Gastrocnemius medialis (tissue), 4 donors: ENCODE measurements around the gene NEMF.
"Not testable (repeated sequence)": the region's sequence is repeated elsewhere in the genome, so short reads cannot be mapped to it uniquely, and the experiment has no call there.

Experiments
- POLR2A ChIP-seq, 2 donors: fragments of 450-650 bp; IDR thresholded peaks; one replicate each; pipeline ENCODE4 v1.6.1; 2017; ENCODE audit warnings: antibody characterized with exemption in 2 of 2, mild to moderate bottlenecking in 2 of 2, moderate library complexity in 2 of 2
- TF ChIP-seq, protein P1 (sequence below), 5 experiments: fragments of 450-650 bp in 3 of 5; fragments of 200-600 bp in 2 of 5; sonication (generic) in 2 of 5; IDR thresholded peaks in 4 of 5; conservative IDR thresholded peaks in 1 of 5; 1 replicate in 4 of 5; 2 replicates in 1 of 5; pipeline ENCODE4 v1.5.1; 2016 to 2019; ENCODE audit warnings: antibody characterized with exemption in 5 of 5, mild to moderate bottlenecking in 3 of 5, moderate library complexity in 3 of 5

DNA sequence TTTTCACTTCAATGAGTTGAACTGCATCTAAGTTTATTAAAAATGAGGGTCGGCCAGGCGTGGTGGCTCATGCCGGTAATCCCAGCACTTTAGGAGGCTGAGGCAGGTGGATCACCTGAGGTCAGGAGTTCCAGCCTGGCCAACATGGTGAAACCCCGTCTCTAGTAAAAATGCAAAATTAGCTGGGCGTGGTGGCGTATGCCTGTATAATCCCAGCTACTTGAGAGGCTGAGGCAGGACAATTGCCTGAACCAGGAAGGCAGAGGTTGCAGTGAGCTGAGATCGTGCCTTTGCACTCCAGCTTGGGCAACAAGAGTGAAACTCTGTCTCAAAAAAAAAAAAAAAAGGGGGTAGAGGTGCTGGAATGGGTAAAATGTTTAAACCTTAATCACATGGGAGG is 71.5 kb downstream of the NEMF start:
- not testable (repeated sequence) for TF ChIP-seq POLR2A (IDR thresholded peaks at IDR 0.05)
- TF ChIP-seq, protein P1, sequence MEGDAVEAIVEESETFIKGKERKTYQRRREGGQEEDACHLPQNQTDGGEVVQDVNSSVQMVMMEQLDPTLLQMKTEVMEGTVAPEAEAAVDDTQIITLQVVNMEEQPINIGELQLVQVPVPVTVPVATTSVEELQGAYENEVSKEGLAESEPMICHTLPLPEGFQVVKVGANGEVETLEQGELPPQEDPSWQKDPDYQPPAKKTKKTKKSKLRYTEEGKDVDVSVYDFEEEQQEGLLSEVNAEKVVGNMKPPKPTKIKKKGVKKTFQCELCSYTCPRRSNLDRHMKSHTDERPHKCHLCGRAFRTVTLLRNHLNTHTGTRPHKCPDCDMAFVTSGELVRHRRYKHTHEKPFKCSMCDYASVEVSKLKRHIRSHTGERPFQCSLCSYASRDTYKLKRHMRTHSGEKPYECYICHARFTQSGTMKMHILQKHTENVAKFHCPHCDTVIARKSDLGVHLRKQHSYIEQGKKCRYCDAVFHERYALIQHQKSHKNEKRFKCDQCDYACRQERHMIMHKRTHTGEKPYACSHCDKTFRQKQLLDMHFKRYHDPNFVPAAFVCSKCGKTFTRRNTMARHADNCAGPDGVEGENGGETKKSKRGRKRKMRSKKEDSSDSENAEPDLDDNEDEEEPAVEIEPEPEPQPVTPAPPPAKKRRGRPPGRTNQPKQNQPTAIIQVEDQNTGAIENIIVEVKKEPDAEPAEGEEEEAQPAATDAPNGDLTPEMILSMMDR (IDR thresholded peaks at IDR 0.05 in 4 of 5, conservative IDR thresholded peaks at IDR 0.05 in 1 of 5): not testable (repeated sequence)
